GM12878 (cell line): ENCODE data around the gene STAT5A. TPM values are rescaled to one million over a fixed set of nuclear protein-coding genes. Genes with fewer than 3 reads are reported as not detected.

Experiments used
- ATF7 ChIP-seq: fragments of 450-650 bp; IDR thresholded peaks from 2 replicates; pipeline ENCODE4 v1.6.1; 2016; ENCODE audit warnings: low read depth, mild to moderate bottlenecking
- EP300 ChIP-seq, 2 experiments: fragments of 150-350 bp in 1 of 2; IDR thresholded peaks; 2 replicates each; pipeline ENCODE4 v1.6.1; 2011 to 2012; ENCODE audit warnings: low read depth in 2 of 2, low read length in 2 of 2, borderline replicate concordance in 1 of 2, improper control_type of control experiment in 1 of 2, inconsistent platforms in 1 of 2; ENCODE audit not compliant: control insufficient read depth in 1 of 2
- ETV6 ChIP-seq, 2 experiments: fragments of 450-650 bp in 1 of 2; IDR thresholded peaks in 1 of 2; conservative IDR thresholded peaks in 1 of 2; 2 replicates each; pipeline ENCODE4 v1.6.1; 2014; ENCODE audit warnings: antibody characterized with exemption in 1 of 2, borderline replicate concordance in 1 of 2, low read depth in 1 of 2, mild to moderate bottlenecking in 1 of 2, moderate library complexity in 1 of 2
- HDGF ChIP-seq: fragments of 450-650 bp; IDR thresholded peaks from 2 replicates; pipeline ENCODE4 v1.6.1; 2016; ENCODE audit warnings: antibody characterized with exemption
- IKZF1 ChIP-seq: fragments of 450-650 bp; conservative IDR thresholded peaks from 2 replicates; pipeline ENCODE4 v1.6.1; 2017; ENCODE audit warnings: antibody characterized with exemption, mild to moderate bottlenecking
- IKZF2 ChIP-seq, 2 experiments: fragments of 450-650 bp; IDR thresholded peaks; 2 replicates each; pipeline ENCODE4 v1.6.1; 2017; ENCODE audit warnings: mild to moderate bottlenecking in 2 of 2, moderate library complexity in 2 of 2
- JUNB ChIP-seq: IDR thresholded peaks from 2 replicates; pipeline ENCODE4 v1.6.1; 2016; ENCODE audit warnings: antibody characterized with exemption, mild to moderate bottlenecking
- LARP7 ChIP-seq: fragments of 450-650 bp; IDR thresholded peaks from 2 replicates; pipeline ENCODE4 v1.6.1; 2017; ENCODE audit warnings: mild to moderate bottlenecking
- MYC ChIP-seq: IDR thresholded peaks from 2 replicates; pipeline ENCODE4 v1.6.1; 2011; ENCODE audit warnings: mild to moderate bottlenecking, low read length, moderate library complexity, inconsistent platforms; ENCODE audit not compliant: insufficient read depth, insufficient replicate concordance, insufficient read length, severe bottlenecking
- NR2F1 ChIP-seq: fragments of 450-650 bp; conservative IDR thresholded peaks from 2 replicates; pipeline ENCODE4 v1.6.1; 2017; ENCODE audit warnings: mild to moderate bottlenecking
- PAX5 ChIP-seq: IDR thresholded peaks from 2 replicates; pipeline ENCODE4 v1.6.1; 2011; ENCODE audit warnings: low read depth, low read length, borderline replicate concordance
- RELB ChIP-seq: fragments of 450-650 bp; IDR thresholded peaks from 2 replicates; pipeline ENCODE4 v1.6.1; 2017; ENCODE audit warnings: low read depth, mild to moderate bottlenecking, moderate library complexity
- TCF12 ChIP-seq: IDR thresholded peaks from 2 replicates; pipeline ENCODE4 v1.6.1; 2011; ENCODE audit warnings: low read depth, mild to moderate bottlenecking, low read length
- TCF3 ChIP-seq: IDR thresholded peaks from 2 replicates; pipeline ENCODE4 v1.6.1; 2012; ENCODE audit warnings: low read depth, mild to moderate bottlenecking, low read length, borderline replicate concordance; ENCODE audit not compliant: insufficient read depth
- USF2 ChIP-seq: IDR thresholded peaks from 2 replicates; pipeline ENCODE4 v1.6.1; 2011; ENCODE audit warnings: low read depth, low read length, improper control_type of control experiment, borderline replicate concordance
- YBX1 ChIP-seq: fragments of 450-650 bp; IDR thresholded peaks from 2 replicates; pipeline ENCODE4 v1.6.1; 2016; ENCODE audit warnings: antibody characterized with exemption
- ZBTB33 ChIP-seq: fragments of 450-650 bp; IDR thresholded peaks from 2 replicates; pipeline ENCODE4 v1.6.1; 2017; ENCODE audit warnings: mild to moderate bottlenecking
- ZNF207 ChIP-seq: fragments of 450-650 bp; IDR thresholded peaks from 2 replicates; pipeline ENCODE4 v1.6.1; 2014; ENCODE audit warnings: antibody characterized with exemption, mild to moderate bottlenecking, borderline replicate concordance
- ZNF384 ChIP-seq: IDR thresholded peaks from 2 replicates; pipeline ENCODE4 v1.6.1; 2012; ENCODE audit warnings: low read depth, mild to moderate bottlenecking, low read length, improper control_type of control experiment, borderline replicate concordance
- ZNF592 ChIP-seq: fragments of 450-650 bp; IDR thresholded peaks from 2 replicates; pipeline ENCODE4 v1.6.1; 2017; ENCODE audit warnings: mild to moderate bottlenecking, moderate library complexity
- ZNF622 ChIP-seq: fragments of 450-650 bp; IDR thresholded peaks from 2 replicates; pipeline ENCODE4 v1.6.1; 2017; ENCODE audit warnings: mild to moderate bottlenecking, inconsistent platforms
- ZZZ3 ChIP-seq: IDR thresholded peaks from 2 replicates; pipeline ENCODE4 v1.6.1; 2011; ENCODE audit warnings: low read depth; ENCODE audit not compliant: control insufficient read depth, insufficient read length
- polyA plus RNA-seq, 11 experiments: library from polyadenylated mRNA; depleted of rRNA in 4 of 11; unstranded in 6 of 11; stranded (reverse) in 5 of 11; fragments of >200 nt; fragmentation: Nextera tagmentation in 4 of 11; fragmentation: Illumina TruSeq in 1 of 11; extraction: Ambion mirVana in 4 of 11; extraction: Trizol in 1 of 11; gene quantifications; 1 replicate in 1 of 11; 2 replicates in 10 of 11; pipeline versions ENCODE4 v1.2.1 to v1.2.3, GENCODE V29; 2011 to 2016; ENCODE audit warnings: inconsistent platforms in 2 of 11, missing spikeins in 2 of 11, low read depth in 1 of 11
- total RNA-seq, 4 experiments: library from RNA; depleted of rRNA in 3 of 4; stranded (reverse); fragments of >200 nt in 3 of 4; fragmentation: Illumina TruSeq in 1 of 4; extraction: Trizol in 1 of 4; gene quantifications; 2 replicates each; pipeline versions ENCODE4 v1.2.1 to v1.2.3, GENCODE V29; 2013 to 2021

Gene STAT5A
- total and polyA plus RNA-seq, 10 of the 15 experiments (the other 5 are each of a cell fraction or from before 2014, with no cell fraction given): 14.8 to 86.4 (median 41.5) TPM

GRCh38 chr17:42248351-42249179, 39.7 kb upstream of the STAT5A start (continued):
- no peak for TF ChIP-seq ZNF592
- no peak for TF ChIP-seq ZNF622
- TF ChIP-seq NR2F1: no peak
- no peak for TF ChIP-seq TCF12
- no peak for TF ChIP-seq LARP7
- TF ChIP-seq MYC: no peak
- TF ChIP-seq ZNF207: no peak
- TF ChIP-seq USF2: peak; percentile 75
- TF ChIP-seq JUNB: no peak
- no peak for TF ChIP-seq ZZZ3
- no peak; a peak in 1 of 4 replicates for TF ChIP-seq IKZF2 (IDR thresholded peaks at IDR 0.05)
- TF ChIP-seq ZBTB33: no peak
- TF ChIP-seq YBX1: no peak
- TF ChIP-seq ETV6 (conservative IDR thresholded peaks at IDR 0.05 in 1 of 2, IDR thresholded peaks at IDR 0.05 in 1 of 2; ENCODE audit: borderline replicate concordance in 1 of 2, low read depth in 1 of 2): no peak
- TF ChIP-seq IKZF1: no peak
- no peak for TF ChIP-seq ATF7
- TF ChIP-seq EP300 (IDR thresholded peaks at IDR 0.05; ENCODE audit: borderline replicate concordance in 1 of 2, control insufficient read depth in 1 of 2, low read depth in 2 of 2, low read length in 2 of 2): no peak
- TF ChIP-seq PAX5: 0 out of 2 replicates have a peak, but pooled peaks have one; percentile 23
- no peak for TF ChIP-seq HDGF
- no peak for TF ChIP-seq ZNF384
- no peak for TF ChIP-seq TCF3
- TF ChIP-seq RELB: peak; percentile 34; the same call in 1 of the 2 replicates
